ENCODE results near the gene POLR2F.
"Not testable (repeated sequence)": the region's sequence is repeated elsewhere in the genome, so short reads cannot be mapped to it uniquely, and the experiment has no call there.

The POLR2F gene

GRCh38 chr22:37925767-37926166, 27.7 kb upstream of the POLR2F start:
- no peak for DNase-seq

DNA sequence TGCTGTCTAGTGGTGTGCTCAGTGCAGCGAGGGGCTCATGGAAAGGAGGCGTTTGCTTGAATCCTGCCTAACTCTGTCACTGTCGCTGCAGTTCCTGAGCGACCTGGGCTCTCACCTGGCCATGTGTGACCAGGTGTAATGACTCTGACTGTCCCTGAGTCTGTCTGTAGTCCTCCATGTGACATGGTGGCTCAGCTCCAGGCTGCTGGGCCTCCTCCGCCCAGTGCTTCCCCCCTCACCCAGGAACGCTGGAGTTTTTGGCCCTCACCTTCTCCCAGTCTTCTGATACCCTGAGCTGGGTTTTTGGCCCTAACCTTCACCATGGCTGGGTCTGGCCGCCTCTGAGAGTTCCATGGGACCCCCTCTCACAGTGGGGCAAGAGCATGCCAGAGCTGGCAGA, 27.1 kb upstream of the POLR2F start:
- DNase-seq = no peak

- DNase-seq = no peak
These were observed 26.5 kb upstream of the POLR2F start for GRCh38 chr22:37926771-37927636.

DNA sequence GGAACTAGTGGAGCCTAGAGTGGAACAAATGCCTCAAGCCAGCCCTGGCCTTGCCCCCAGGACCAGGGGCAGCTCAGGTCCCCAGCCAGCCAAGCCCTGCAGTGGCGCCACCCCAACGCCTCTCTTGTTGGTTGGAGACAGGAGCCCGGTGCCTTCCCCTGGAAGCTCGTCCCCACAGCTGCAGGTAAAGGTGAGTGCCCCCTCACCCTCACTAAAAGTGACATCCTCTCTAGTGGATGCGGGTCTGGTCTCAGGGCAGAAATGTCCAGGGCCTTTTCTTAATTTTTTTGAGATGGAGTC, 25.9 kb upstream of the POLR2F start:
- DNase-seq = no peak

DNA sequence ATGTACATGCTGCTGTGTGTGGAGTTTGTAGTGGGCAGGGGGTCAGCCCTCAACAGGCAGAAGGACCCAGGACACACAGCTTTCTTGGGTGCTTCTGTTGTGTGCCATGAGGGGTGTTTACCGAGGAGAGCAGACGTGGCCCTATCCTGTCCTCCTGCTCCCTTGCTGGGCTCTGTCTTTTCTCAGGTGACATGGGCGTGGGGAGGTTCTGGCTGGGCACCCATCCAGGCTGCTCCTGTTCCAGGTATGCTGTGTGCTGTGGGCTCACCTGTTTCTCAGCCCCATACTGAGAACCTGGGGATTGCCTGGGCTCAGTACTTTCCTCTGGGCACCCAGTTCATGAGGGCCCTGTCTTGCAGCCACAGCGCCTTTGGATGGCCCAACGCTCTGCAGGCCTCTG, 24.1 kb upstream of the POLR2F start:
- DNase-seq = no peak

GRCh38 chr22:37930270-37930951, 23.1 kb upstream of the POLR2F start:
- DNase-seq = peak; percentile 24

GRCh38 chr22:37930952-37931440, 22.5 kb upstream of the POLR2F start:
- DNase-seq = no peak

GRCh38 chr22:37931893-37932389, 21.6 kb upstream of the POLR2F start:
- DNase-seq = no peak

- no peak for DNase-seq
These were observed 21.1 kb upstream of the POLR2F start for GRCh38 chr22:37932401-37932800.

GRCh38 chr22:37932821-37933578, 20.5 kb upstream of the POLR2F start:
- no peak for DNase-seq

DNA sequence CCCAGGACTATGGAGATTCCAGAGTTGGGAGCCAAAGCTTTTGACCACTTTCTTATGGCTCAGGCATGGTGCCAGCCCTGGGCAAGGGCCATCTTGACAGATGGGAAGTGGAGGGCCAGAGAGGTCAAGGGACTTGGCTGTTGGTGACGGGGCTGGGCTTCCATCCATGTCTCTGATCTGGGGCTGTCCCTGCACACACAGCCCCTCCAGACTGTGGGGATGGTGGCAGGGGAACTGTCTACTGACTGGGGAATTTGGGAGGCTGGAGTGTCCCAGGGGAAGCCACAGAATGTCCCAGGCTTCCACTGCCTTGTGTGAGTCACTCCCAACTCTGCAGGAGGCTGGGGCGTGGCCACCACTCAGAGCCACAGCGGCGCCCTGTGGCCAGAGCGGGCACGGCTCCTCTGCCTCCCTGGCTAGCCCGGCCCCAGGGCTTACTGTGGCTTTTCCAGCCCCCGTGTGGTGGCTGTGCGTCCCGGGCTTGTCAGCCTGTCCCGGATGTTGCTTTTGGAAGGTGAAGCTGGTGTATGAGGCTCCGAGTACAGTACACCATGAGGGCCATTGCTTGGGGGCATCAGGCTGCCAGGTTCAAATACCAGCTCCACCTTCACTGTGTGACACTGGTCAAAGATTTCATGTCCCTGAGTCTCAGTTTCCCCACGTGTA, 19.7 kb upstream of the POLR2F start:
- DNase-seq = peak; percentile 87

DNA sequence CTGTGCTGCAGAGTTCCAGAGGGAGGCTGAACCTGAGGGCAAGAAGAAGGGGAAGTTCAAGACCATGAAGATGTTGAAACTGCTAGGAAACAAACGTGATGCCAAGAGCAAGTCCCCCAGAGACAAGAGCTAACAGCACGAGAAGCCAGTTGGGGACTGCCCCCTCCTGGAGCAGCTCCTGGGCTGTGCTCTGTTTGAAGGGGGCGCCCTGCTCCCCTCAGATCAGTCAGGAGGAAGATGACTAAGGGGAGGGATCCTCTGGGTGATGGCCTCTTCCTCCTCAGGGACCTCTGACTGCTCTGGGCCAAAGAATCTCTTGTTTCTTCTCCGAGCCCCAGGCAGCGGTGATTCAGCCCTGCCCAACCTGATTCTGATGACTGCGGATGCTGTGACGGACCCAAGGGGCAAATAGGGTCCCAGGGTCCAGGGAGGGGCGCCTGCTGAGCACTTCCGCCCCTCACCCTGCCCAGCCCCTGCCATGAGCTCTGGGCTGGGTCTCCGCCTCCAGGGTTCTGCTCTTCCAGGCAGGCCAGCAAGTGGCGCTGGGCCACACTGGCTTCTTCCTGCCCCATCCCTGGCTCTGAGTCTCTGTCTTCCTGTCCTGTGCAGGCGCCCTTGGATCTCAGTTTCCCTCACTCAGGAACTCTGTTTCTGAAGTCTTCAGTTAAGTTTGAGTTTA, 12.7 kb upstream of the POLR2F start:
- no peak for DNase-seq

DNA sequence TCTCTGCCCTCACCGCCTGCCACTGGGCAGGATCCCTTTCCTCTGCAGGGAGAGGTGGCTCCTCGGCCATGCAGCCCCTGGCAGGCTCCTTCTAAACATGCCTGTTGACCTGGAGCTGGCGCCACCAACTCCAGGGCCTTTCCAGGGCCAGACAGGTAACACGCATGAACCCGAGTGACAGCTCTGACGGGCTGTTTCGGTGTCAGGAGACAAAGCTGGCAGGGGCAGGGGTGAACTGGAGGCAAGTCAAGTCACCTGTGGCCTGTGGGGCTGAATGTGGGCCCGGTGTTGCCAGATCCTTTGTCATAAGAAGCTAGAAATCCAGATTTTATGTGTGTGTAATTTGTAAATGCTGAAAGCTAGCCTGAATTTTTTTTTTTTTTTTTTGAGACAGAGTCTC, 11.4 kb upstream of the POLR2F start:
- no peak for DNase-seq

GRCh38 chr22:37943136-37943824, 10.2 kb upstream of the POLR2F start:
- DNase-seq = no peak

DNA sequence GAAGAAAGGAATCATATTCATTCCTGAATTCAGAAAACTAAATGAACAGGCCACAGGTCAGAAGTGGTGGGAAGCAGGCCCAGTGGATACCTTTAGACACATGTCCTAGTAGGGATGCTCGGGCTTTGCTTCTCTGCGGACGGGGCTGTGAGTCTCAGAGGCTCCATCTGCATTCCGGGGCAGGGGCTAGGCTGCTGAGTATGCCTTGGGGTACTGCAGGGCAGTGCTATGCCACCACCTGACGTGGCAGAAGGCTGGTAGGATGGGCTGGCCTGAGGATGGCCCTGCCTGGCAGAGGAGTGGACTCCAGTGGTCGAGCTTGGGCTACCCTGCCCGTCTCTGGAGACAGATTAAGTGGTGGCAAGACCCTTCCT, 9.7 kb upstream of the POLR2F start:
- DNase-seq = no peak

DNA sequence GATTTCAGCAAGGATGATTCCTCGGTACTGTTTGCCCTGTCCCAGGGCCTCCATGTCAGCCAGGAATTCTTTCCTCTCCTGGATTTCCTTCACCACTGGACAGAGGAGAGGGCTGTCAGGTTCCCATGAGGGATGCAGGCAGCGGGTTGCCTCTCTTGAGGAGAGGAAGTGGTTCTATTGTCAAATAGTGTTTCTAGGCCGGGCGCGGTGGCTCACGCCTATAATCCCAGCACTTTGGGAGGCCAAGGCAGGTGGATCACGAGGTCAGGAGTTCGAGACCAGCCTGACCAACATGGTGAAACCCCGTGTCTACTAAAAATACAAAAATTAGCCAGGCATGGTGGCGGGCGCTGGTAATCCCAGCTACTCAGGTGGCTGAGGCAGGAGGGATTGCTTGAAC, 9.1 kb upstream of the POLR2F start:
- not testable (repeated sequence) for DNase-seq

DNA sequence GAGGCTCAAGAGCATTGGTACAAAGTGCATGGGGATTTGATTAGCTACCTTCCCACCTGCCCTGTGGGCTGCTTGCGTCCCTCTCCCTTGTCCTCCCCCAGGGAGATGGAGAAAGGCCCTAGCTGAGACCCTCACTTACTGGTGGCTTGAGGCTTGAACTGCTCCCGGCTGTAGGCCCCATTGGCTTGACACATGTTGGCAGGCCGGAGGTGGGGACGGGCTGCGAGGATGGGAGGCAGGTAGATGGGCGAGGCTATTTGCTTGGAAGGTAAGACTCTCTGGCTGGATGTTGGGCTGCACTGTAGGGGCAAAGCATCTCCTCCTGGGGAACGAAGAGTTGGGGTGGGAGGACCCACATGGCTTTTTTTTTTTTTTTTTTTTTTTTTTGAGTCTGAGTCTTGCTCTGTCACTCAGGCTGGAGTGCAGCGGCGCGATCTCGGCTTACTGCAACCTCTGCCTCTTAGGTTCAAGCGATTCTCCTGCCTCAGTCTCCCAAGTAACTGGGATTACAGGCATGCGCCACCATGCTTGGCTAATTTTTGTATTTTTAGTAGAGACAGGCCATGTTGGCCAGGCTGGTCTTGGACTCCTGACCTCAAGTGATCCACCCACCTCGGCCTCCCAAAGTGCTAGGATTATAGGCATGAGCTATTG, 6.2 kb upstream of the POLR2F start:
- DNase-seq = not testable (repeated sequence)

DNA sequence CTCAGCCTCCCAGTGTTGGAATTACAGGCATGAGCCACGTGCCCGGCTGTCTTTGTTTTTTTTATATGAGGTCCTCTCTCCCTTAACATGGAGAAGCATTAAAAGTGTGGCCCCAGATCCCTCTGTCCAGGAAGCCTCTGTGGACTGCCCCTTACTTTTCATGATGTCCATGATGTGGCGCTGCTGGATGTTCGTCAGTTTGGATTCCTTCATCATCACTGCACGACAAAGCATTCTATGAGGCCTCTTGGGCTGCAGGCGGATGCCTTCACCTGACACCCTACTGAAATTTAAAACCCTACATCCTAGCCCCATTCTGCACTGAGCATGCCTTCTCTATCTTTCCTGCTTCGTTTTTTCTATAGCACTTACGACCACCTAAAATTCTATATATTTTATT, 2.2 kb upstream of the POLR2F start:
- no peak for DNase-seq

- not testable (repeated sequence) for DNase-seq
These were observed 870 bp upstream of the POLR2F start for GRCh38 chr22:37952629-37953028.

DNA sequence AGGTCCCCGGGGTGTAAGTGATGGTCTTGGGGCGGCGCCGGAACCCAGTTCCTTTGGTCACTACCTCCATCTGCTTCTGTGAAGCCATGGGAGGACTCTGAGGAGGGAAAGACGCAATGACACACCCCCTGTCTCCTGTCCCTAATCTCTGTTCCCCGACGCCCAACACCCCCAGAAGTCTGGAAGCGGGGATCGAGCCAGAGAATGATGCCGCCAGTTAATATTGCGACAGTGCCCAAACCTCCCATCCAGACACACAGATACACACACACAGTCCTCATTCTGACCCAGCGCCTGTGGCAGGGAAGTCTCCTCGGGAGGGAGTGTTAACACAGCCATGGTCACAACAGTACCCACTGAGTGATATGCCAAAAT, 450 bp upstream of the POLR2F start:
- no peak for DNase-seq

GRCh38 chr22:37954686-37955085, 1.2 kb downstream of the POLR2F start:
- DNase-seq = no peak
